ENCODE measurements around the gene TENM4.

Gene TENM4

DNA sequence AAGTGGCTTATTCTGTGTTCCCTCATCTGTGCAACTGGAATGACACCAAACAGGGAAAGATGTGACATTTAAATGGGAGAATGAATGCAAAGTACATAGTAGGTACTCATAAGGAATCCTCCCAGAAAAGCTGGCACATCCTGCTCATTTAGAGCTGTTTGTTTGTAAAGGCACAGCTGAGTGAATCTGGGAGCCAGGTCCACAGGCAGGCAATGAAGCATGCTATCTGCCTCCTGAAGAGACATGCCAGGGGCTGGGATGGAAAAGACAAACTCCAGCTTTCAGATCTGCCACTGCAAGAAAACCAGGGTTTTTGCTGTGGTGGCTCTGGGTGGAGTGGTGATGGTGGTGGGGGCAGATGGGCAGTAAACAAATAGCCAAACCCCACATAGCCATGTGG, 150.1 kb downstream of the TENM4 start:
- DNase-seq, result no peak

DNA sequence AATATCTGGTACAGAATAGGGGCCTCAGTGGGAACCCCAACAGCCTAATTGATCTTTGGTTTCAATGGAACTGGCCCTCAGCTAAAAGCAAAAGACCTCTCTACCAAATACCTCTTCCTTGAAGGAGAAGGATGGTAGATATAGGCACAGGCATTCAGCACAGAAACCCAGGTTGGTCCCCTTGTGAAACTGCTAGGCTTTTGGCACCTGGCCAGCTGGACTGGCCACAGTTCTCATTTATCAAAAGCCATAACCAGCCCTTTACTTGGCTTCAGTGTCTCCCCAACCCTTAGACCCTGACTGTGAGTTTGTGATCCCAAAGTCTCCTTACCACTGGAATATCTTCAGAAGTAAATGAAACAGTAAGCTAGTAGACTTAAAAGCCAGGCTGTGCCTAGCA, 152.9 kb downstream of the TENM4 start:
- DNase-seq, result peak; percentile 2

DNA sequence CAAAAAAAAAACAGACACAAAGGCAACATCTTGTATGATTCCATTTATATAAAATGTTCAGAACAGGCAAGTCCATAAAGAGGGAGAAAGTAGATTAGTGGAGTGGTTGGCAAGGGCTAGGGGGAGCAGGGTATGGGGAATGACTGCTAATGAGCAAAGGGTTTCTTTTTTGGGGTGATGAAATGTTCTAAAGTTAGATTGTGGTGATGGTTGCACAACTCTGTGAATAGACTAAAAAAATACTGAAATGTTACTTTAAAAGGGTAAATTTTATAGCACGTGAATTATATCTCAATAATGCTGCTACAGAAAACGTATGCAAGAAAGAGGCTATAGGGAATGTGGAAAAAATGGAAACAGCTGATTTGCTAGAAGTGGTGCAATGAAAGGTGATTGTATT, 155.1 kb downstream of the TENM4 start:
- peak; percentile 85 for DNase-seq

DNA sequence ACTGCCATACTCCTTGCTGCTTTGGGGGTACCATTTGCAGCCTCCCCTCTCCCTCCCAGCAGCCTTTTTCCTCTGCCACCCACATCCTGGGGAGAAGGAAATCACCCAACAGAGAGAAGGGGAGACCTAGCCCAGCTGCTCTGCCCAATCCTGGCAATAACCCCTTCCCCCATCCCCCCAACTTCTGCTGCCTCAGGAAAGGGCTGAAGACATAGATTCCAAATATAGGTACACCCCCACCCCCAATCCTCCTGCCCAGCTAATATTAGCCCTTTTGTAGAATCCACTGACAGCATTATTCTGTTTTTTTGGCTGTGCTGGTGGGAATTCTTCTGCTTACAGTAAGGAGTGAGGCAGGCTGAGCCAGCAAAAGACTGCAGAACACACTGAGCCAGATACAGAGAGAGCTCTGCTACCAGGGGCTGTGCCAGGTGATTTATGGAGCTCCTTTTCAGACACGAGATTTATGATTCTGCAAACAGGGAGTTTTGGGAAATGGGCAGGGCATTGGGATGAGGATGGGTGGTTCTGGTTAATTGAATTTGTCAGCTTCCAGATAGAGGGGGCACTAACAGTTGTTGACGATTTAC, 164.0 kb downstream of the TENM4 start:
- DNase-seq, result no peak

DNA sequence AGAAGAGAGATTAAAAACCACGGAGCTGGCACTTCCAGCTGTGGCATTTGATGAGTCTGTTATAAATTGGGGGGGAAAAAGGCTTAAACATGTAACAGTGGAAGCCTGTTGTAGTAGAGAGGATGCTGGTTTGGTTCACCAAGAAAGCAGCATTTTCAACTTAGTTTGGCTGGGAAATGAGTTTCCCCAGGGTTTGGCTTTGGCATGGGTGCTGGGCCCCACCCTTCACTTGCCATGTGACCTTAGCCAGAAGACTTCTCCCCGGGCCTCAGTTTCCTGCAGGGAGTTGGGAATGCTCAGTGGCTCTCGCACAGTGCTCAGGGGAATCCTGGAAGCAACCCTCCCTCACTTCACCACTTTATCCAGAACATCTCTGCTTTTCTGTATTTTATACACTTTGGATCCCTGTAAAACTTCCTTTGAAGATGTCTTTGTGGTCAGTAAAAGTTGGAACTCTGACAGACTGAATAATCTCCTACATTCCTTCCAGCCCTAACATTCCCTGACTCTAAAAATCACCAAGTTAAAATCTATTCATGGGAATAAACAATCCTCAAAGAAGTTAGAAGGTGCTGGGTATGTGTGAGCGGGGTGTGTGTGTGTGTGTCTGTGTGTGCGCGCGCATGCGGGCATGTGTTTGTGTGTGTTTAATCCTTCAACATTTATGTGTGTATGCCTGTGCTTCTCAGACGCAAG, 166.0 kb downstream of the TENM4 start:
- DNase-seq, result no peak

DNA sequence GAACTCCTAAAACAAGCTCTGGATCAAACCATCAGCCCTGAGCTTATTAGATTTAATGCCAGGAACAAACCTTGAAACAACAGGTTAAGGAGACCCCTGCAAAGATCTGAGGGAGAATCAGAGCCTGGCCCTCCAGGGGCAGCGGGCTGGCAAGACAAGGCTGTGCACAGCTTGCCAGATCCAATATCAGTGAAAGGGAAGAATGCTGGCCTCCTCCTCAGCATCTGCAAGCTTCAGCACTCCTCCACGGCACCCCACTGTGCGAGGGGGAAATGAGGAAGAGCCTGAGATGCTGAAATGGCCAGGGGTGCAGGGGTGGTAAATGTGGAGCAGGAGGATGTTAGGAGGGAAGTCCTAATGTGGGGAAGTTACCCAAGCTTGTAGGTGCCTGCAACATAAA, 167.0 kb downstream of the TENM4 start:
- DNase-seq, result peak; percentile 41

DNA sequence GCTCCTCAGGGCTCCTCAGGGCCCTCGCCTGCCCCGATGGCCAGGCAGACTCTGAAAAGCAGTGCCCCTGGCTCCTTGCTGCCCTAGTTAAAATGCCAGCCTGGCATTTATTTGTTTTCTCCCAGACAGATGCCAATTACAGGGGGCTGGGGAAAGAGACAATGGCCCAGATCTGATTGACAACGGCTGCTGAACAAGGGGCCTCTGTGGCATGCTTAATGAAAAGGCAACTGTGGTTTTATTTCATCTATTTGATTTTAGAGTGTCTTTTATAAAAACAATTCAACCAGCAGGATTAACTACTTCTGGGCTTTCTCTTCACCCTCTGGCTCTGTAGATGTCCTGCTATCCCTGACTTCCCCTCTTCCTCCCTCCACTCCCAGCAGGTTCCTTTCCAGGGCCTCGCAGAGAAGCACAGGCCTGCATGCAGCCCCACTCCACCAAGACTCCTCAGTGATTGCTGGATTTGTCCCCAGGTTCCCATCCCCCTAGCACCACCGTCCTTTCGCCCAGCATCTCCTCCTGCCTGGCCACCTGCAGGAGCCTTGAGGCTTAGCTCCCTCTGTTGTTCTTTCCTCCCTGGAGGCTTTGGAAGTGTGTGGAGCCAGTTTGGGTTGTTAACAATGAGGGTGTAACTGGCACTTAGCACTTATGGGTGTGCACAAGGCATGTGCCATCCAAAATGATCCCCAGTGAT, 171.1 kb downstream of the TENM4 start:
- DNase-seq, result no peak

DNA sequence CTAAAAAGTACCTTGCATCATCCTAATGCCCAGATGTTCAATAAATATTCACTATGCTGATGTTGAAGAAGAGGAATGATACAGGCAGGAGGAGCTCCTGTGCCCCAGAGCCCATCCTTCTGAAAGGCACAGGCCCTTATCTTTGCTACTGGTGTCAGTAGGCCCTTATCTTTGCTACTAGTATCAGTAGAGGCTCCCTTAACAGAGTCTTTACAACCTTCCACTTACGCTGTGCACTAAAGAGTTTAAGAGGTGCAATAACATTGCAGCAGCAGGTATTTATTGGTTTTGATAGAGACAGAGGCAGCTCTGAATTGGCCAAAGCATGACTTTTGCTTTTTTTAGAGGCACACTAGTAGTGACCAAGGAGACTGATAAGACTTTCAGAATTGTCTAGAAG, 174.4 kb downstream of the TENM4 start:
- DNase-seq, result no peak

DNA sequence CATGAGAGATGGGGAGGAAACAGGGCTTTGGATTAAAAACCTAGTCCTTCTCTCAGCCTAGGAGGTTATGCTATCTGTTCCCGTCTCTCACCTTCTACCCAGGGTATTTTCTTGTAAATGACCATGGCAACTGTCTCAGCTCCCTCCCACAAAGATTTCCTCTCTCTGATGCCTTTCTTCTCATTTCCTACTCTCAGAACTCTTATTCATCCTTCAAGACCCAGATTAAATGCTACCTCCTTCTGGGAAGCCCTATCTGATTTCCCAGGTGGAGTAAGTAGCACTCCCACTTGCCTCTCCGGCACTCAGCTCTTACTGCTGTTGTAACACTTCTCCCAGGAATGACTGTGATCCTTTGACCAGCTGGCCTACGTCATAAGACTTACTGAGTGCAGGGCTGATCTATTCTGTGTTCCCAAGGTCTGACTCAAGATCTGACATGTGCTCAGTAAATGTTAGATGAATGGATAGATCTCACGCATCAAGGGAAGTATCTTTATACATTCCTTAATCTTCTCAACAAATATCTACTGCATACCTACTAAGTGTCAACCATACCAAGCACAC, 175.0 kb downstream of the TENM4 start:
- no peak for DNase-seq

DNA sequence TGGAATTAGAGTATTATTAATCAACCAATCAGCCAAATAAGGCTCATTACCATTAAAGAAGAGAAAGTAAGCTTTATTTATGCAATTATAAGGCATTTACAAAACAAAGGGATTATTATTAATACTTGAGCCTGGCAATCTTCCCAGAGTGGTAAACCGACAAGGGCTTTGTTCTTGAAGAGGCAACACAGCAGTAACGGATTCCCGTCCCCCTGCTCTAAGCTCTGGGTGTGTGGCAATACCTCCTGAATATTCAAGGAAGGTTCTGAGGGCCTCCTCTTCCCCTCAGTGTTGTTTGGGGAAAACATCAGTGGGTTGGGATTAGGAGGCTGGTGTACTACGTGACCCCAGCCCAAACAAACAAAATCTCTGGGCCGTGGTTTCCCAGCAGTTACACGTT, 176.5 kb downstream of the TENM4 start:
- DNase-seq, result no peak

DNA sequence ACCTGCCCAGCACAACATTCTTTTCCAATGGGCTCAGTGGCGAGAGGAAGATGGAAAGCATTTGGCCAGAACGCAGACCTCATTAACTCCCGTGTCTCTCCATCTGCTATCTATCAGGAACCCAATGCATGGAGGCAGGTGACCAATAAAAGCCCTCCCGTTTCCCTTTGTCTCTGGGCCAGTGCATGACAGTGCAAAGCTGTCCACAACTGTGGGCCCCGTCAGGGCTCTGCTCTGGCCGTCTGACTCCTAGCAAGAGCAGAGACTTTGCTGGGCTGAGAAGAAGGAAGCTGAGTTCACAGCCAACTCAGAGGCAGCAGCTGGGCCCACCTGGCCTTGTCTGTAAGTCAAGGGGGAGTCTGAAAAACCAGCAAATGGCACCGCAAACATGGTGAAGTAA, 177.8 kb downstream of the TENM4 start:
- DNase-seq, result no peak

DNA sequence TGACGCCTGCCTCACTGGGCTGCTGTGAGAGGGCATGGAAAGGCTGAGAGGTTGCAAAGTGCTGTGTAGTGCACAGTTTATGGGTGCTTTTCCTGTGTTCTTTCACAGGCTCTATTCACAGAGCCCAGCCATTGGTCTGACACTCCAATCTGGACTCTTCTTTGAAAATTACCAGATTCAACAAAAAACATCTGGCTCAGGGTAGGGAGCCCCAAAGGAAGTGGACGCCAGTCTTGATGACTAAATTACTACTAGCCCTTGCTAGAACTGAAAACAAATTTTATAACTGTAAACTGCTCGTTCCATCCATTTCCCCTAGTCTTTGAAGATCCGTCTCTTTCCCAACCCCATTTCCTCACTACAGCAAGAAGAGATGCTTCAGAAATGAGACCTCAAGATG, 178.6 kb downstream of the TENM4 start:
- no peak for DNase-seq

DNA sequence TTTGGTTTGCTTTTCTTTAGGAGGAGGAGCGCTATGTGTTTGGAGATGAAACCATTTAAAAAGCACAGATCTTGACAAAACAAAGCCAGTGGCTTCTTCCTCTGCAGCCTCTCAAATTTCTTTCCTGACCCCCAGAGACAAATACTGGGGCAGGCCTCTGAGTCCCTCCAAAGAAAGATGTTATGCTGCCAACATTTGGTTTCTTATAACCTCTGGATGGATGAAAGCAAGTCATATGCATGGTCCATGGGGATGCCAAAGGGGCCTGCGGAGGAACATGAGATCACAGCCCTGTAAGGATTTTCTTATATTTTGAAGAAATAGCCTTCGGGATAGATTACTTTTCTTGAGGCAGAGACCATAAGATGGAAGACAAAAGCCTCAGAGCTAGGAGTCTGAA, 179.1 kb downstream of the TENM4 start:
- DNase-seq, result no peak

DNA sequence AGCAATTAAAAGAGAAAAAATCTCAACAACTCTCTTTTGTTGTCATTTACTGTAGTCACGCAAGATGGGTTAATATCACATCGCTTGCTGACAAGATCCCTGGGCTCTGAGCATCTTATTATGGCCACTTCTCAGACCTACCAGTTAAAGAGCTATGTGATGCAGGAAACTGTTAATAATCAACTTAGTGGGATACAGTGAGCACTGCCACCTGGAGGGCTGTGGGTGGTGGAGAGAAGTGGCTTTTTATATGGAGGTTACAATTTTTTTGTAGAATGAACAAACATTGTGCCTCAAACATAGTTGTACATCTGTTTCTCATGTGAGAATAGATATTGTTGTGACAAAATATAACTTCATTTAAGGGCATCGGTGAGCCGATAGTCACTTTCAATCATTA, 181.0 kb downstream of the TENM4 start:
- no peak for DNase-seq

DNA sequence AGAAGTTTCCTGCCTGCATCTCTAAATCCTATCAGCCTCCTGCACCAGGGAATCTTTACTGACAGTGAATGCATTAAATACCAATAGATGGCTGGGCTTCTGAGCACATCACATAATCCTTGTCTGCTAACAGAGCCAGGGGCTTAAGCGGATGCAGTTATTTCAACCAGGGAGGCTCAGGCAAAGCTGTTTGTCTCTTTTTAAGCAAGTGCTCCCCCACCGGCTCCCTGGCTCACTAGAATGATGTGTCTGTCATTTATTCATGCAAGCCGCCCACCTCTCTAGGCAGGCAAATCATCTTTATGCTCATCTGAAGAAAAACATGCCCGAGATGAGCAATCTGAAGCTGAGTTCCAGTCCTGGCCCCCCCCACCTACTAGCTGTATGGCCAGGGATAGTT, 182.3 kb downstream of the TENM4 start:
- no peak for DNase-seq

DNA sequence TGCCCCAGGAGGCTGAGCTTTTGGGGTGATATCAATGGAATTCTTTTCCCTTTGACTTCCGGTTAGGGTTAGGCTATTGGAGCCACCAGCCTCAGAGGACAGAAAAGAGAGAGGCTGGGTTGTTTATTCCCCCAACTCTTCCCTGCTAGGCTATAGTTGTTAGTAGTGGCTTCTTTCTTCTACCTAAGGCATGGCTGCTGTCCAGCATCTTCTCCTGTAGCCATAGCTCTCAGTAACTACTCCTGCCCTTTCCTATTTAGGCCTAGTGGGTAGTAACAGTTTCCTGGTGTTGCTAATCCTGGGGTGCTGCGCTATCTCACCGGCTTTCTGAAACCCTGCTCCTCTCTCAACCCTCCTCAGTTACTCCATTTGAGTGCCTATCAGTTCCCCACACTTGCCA, 184.9 kb downstream of the TENM4 start:
- no peak for DNase-seq

DNA sequence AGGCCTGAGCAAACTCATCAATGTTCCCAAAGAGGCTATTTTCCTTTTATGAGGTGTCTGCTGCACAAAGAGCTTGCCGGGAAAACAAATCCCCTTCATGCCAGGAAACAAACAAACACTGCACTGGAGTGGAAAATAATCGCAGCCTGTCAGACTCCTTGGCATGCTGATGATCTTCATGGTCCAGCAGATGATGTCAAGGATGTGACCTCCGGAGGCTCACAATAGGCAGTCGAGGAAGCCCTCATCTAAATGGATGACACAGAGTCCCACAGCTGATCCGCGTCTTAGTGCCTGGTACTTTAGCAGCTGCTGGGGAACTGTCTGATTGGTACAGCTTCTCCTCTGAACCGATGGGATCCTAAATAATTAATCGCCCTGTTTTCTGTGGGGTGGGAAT, 187.6 kb downstream of the TENM4 start:
- DNase-seq, result no peak

DNA sequence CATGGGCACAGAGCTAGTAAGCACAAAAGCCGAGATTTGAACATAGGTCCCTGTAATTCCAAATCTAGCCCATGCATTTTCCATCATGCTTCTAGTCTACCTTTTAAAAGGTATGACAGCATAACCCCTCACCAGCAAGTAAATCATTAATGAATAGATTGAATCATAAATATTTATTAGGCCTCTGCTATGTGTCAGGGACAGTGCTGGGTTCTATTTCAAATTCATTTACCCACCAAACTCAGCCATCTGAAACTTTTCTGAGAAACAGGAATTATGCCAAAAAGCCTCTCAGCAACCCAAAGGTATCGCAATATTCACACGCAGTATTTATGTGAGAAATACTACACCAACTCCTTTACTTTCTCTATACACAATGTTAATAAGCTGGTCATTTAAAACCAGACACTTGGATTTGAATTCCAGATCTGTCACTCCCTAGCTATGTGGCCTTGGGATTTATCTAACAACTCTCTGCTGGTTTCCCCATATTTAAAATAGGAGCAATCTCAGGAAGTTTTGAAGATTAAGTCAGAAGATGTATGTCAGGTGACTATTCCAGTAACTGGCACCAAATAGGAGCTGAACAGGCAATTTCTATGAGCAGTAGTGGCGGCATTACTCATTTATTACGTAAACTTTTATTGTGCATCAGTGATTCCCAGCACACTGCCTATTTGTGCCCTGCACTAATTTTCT, 191.4 kb downstream of the TENM4 start:
- DNase-seq, result no peak

DNA sequence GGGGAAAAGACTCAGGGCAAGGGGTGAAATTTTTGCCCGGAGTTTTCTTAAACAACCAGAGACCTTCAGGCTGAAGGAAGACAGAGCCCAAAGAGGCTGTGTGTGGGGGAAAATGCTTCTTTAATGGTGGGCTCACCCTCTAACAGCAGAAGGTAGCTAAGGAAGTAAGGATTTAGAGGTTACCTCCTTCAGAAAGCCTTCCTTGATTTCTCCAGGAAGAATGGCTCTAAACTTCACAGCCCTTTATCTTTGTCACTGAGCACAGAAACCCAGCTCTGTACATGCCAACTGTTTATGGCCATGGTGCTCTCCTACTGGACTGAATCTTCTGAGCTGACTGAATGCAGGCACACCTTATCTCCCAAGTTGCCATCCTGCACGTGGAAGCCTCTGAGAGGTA, 196.0 kb downstream of the TENM4 start:
- DNase-seq, result no peak

DNA sequence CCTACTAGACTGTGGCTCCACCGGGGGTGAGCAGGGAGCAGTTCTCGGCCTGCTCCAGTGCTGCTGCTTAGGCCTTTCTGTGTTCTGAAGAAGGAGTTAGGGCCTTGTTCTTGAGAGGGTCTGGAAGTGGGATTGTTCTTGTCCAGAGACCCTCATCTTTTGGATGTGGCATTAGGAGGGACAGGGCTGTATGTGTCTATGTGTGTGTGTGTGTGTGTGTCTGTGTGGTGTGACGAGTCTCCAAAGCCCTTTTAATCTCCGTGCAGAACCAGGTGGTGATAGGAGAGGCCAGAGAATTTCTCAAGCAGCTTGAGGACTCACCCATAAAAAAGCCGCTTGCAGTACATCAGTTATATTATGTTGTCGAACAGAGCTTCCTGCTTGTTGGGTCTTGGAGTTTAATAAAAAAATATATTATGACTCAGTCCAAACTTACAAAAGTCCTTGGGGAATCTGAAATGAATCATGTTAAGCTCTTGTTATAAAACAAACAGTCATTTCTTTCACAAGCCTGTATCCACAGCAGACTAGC, 196.5 kb downstream of the TENM4 start:
- no peak for DNase-seq

DNA sequence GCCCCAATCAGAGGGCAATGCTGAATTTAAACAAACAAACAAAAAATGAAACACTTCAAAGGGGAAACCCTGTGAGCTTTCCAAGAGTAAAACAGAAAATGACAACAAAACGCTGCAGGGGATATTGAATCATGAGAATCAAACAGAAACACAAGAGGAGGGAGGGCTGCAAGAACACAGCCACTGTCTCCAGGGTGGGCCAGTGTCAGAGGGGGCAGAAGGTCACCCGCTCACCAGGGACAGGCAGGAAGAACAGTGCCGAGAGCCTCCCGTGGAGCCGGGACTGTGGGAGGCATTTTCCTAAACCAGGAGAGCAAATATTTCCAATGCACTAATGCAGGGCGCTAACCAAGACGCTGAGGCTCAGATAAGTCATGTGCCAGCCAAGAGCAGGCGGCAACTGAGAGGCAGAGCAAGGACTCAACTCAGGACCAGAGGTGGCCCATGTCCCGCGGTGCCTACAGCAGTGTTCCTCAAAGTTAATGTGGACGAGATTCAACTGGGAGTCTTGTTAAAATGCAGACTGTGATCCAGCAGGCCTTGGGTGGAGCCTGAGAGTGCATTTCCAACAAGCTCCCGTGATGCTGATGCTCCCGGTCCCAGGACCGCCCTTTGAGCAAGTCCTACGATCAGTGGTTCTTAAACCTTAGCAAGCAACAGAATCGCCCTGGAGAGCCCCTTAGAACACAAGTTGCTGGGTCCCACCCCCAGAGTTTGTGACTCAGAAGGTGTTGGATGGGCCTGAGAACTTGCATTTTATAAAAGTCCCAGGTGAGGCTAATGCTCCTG, 197.2 kb downstream of the TENM4 start:
- no peak for DNase-seq

DNA sequence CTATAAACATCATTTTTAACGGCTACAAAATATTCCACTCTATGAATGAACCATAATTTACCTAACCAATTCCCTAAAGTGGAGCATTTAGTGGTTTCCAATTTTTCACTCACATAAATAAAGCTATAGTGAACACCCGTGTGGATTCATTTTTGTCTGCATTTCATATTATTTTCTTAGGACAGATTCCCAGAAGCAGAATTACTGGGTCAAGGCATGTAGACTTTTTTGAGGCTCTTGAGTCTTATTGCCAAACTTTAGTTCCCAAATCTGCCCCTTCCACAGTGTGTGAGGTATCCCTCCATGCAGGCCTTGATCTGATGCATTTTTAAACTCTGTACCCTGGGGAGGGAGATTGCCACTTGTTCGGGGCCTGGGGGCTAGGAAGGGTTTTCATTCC, 198.2 kb downstream of the TENM4 start:
- no peak for DNase-seq

DNA sequence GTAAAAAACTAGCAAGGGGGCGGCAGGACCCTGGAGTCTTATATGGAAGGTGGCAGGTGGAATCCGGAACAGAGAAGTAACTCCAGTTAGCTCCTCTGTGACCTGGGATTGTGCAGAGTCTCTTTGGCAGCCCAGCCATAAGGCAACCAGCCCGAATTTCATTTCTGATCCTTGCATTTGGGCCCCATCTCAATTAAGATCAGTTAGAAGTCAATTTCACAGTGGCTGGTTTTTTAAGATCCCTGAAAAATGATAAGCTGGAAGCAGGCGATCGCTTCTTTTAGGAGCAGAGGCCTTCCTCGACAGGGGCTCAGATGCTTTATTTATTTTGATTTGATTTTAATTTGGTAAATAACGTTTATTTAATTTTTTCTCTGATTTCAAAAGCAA, 199.0 kb downstream of the TENM4 start:
- no peak for DNase-seq
